GM21423 (cell line): ENCODE measurements around the gene BARHL2.

Source experiments
- ATAC-seq: cut with Tn5 transposase; IDR thresholded peaks from one replicate; pipeline ENCODE4 v1.9.1; 2021; ENCODE audit warnings: mild to moderate bottlenecking, moderate library complexity; ENCODE audit not compliant: unreplicated experiment

Gene BARHL2

DNA sequence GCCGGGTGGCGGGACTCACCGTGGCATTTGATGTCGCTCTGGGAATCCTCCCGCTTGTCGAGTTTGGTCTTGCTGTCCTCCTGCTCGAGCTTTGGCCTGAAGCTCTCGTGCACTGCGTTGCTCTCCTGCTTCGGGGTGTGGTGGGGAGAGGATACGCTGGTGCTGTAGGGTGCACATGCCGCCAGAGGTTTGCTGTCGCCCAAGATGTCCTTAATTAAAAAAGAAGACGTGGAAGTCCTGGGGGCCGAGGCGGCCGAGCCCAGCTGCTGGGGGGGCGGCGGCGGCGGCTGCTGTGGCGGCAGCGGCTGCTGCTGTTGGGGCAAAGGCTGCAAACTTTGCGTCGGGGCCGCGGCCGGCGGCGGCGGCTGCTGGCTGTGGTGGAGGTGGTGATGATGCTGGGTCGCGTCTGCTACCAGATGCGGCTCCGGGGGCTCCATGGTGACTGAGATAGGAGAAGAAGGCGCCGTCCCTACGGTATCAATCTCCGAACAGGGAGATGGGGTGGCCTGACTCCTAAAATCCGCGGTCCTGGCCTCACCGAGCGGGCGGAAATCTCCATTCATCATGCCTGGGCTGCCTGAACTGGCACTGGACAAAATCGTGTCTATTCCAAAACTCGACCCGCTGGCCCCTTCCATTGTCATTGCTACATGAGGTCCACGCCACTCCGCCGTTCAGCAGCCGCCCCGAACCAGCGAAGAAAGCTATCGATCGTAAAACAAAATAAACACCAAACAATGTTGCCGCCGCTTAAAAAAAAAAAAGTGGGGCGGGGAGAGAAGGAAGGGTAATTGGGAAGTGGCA is at the start of gene BARHL2:
Gene BARHL2 (minus strand): TSS at position 751 of the 804 bp plus-strand sequence. CDS start 107 bp downstream, at position 644.
- no peak for ATAC-seq

DNA sequence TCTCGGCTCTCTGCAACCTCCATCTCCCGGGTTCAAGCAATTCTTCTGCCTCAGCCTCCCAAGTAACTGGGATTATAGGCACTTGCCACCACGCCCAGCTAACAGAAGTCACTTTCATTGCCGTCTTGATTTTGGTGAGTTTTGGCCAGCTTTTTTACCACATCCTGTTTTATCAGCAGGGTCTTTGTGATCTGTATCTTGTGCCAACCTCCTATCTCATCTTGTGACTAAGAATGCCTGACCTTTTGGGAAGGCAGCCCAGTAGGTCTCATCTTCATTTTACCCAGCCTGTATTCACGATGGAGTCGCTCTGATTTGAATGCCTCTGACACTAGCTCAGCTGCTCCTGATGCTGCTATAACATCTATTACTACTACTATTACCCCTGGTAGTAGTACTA is 46.8 kb upstream of the BARHL2 start:
- no peak for ATAC-seq

DNA sequence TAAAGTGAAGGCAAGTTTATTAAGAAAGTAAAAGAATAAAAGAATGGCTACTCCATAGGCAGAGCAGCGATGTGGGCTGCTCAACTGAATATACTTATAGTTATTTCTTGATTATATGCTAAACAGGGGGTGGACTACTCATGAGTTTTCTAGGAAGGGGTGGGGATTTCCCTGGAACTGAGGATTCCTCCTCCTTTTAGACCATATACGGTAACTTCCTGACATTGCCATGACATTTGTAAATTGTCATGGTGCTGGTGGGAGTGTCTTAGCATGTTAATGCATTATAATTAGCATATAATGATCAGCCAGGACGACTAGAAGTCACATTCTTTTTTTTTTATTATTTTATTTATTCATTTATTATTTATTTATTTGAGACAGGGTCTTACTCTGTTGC is 46.4 kb upstream of the BARHL2 start:
- no peak for ATAC-seq

DNA sequence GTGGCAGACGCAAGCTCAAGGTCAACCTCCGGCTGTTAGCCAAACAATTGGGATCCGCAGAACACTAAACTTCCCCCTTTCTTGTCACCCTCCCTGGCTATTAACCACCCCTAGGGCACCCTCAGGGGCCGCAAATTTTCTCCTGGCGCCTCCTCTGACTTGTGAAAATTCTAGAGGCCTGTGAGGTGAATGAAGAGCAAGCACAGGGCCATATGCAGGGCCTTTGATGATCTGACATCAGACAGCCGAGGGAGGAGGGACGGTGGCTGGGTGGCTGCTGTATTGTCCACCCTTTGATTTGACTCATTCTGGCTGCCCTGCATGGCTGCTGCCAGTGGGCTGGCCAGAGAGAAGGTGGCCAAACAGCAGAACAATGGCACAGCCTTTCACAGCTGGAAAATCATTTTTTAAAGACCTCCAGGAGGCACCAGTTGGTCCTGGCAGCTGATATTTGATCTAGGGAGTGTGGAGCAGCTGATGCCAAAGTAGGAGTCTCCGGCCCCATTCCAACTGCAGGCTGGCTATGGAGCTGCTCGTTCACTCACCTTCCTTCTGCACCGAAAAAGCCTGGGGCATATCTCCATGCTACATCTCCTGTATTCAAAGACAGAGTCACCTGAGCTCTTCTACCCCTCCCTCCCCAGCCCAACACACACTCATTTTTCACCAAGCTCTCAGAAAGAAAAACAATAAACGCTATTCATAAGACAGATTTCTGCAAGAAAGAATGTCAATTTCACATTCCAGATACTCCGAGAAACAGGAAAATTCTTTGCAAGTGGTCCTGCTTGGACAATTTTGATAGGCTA is 44.9 kb upstream of the BARHL2 start:
- ATAC-seq = no peak

DNA sequence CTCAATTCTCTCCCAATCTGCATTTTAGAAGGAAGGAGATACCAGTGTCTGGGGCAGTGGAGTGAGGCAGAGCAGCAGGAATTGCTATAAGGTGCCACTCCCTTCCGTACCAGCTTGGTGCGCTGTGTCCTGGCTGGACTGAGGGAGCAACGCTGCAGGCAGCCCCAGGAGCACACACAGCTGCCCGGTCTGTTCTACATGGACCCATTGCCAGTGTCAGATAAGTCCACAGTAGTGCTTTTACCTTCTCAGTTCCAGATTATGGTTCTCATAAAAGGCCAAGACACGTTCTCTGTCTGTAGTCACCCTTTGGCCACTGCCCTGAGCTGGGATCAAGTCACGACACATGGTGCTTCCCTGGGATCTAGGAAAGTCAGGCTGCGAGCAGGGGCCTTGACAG is 44.1 kb upstream of the BARHL2 start:
- no peak for ATAC-seq

DNA sequence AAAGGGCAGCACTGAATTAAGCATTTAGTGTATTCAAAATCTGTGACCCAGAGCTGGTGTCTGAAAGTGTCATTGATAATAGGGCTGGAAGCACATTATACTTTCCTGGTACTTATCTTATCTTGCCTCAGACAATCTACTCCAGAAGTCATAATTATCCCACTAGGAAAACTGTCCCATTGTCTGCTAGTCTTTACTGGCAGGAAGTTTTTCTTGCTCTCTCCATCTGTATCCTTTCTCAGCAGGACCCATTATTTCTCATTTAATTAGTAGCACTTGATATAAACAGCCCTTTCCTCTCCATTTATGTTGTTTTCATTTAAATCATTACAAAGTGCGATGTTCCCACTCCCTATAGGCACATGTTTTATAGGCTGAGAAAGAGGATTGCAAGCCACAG is 36.5 kb upstream of the BARHL2 start:
- ATAC-seq = no peak

DNA sequence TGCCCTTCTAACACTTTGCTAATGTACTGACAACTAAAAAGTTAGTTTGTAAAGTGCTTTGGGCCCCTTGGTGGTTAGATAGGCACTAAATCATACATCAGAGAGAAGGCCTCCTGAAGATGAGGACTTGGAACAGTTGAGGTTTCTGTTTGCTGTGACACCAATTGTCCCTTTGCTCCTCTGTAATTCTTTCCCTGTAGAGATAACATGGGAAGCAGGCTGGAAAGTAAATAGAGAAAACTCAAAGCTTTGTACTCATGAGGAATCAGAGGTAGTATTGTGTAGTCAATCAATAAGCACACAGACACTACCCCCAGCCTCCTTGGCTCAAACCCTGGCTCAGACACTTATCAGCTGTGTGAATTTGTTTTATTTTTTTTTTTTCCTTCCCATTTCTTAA is 31.6 kb upstream of the BARHL2 start:
- no peak for ATAC-seq

DNA sequence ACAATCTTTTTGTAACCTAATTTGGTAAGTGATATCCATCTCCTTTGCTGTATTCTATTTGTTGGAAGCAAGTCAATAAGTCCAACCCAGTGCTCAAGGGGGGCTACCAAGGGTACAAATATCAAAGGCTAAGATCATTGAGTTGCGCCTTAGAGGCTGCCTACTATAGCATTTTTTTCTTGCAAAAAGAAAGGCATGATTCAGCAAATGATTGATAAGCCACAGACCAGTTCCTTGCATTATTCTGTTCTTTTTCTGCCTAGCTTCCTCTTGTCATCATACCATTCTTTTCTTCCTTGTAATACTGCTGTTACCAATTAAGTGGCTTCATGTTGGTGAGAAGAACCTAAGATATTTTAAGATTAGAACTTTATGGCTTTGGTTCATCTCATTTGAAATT is 29.8 kb upstream of the BARHL2 start:
- ATAC-seq = no peak

DNA sequence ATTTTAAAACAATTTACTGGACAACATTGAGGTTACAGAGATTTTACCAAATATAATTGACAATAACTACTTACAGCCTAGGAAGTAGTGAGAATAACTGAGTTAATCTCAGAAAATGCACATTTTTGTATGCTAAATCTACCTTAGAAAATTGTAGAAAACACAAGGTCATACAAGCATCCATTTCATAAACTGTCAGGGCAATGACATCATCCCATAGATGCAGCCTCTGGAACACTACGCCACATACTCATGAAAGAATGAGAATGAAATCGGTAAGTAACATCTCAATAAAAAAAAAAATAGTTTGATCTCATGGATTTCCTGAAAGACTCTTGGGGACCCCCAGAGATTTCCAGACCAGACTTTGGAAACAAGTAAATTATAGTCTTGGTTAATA is 28.9 kb upstream of the BARHL2 start:
- ATAC-seq = no peak

DNA sequence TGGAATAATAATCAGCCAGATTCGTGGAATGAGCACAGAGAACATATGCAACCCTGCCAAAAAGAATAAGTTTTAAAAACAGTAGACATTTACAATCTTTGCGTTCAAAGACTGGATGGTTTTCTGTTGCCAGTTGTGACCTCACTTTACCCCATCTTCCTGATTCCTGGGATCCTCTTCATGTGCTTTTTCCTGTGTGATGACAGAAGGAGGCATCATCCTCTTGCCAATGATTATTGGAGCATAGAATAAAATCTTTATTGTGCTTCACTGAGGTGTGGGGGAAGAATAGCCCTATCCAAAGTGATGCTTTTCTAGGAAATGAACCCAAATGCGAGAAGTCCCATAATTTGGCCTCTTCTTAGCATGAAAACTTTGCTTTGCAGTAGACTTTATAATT is 15.0 kb upstream of the BARHL2 start:
- no peak for ATAC-seq

DNA sequence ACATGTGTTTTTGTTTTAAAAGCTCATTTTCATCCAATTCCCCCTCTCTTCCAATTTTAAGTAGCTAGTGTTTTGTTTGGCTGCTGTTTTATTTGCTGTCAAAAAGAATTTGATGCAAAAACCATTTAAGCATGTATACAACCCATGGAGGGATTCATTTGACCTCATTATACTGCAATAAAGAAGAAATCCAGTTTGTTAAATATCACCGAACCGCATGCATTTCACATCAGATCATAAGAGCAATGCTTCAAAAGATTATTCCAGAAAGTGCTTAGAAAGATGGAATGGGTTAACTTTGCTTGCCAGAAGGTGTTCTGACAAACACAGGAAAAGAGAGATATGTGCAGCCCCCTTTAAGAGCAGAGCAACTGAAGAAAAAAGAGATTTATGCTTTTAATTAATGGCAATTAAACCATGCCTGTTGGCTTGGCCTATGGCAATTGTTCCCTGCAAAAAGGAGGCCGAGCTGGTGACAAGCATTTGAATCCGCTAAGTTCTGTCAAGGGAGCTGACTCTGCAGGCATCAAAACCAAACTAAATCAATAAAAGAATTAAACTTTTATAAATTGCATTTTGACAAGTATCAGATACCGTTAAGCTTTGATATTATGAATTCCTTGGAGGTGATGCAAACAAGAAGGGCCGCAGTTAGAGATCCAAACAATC is 14.4 kb upstream of the BARHL2 start:
- ATAC-seq = no peak

DNA sequence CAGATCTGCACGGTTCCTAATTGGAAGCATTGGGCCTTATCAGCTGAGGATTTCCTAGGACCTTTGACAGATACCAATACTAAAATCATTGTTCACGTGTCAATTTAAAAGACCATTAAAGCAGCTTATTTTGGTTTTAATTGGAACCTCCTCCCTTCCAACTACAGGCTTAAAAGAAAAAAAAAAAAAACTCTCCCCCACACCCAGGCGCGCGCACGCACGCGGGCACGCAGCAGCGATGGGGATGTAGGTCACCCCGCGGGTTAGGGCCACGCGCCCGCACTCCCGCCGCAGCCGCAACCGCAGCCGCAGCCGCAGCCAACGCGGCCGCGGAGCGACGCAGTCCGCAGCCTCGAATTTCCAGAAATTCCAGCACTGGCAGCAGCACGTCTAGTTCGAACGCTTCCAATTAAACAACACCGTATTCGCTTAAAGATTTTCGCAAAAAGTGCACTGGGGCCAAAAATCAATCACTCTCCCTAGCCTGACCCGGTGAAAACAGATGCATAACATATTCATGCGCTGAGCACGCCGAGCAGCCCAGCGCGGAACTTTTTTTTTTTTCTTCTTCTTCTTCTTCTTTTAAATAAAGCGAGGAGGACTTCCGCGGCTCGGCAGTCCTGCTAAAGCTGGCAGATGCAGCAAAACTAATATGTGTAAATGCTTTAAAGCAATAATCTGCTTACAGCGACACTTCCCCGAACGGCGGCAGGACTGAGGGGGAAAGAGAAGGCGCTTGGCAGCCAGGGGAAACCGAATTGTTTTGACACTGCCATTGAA is 13.3 kb upstream of the BARHL2 start:
- ATAC-seq = no peak

DNA sequence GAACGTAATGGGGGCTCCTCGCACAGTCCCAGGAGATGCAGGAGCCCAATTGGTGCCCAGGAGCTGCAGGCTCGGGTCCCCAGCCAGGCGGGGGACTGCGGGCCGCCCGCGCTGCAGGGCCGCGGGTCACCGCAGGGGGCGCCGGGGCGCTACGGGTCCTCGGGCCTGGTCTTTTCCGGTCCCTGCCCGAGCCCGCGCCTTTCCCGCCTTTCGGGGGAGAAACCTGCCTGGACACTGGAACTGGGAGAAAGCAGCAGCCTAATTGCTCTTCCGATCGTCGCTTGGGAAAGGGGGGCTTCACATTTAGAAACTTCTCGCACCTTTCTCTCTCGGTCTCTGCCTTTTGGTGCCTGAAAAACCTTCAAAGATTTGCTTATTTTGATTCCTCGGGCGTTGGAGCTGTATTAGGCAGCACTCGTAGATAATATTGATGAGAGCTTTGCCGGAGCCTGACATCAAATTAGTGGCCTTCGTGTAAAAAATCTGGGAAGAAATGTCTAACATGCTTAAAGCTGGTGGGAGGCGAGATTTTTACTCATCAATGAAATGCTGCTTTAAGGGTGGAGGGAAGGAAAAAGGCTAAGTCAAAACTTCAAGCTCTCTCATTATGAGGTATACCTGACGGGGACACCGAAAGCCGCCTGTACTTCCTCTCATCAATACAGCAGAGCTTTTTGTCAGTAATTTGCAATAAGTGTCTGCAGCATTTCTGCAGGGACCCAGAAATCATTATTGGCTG is 12.6 kb upstream of the BARHL2 start:
- peak; percentile 49 for ATAC-seq

DNA sequence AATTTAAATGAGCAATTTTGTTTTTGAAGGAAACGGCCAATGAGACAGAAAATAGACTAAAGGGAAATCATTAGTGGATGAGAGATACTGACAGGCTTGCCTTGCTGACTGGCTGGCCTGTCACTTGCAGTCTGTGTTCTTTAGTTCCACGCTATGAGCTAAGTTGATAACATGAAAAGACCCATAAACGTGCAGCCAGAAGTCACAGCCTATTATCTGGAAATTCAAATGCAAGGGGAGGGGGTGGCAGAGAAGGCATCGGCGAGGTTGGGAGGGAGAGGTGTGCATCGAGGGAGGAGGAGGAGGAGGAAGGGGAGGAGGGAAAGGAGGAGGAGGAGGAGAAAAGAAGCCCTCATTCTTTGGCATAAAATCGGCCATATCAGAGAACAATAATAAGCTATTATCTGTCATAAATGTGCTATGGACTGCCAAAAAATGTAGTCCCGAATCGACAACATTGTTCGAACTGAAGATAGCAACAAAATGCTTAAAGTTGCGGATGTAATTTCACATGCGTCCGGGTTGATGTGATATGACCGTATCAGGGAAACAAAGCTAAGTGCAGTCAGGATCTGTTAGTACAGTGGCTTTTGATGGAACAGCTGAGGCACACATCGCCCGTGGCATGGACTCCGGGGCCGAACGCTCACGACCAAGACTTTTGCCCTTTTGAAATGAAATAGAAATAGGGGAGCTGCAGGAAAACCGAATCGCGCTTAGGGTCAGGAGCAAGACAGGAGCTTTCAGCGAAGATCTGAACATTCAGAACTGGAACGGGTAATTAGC is 11.6 kb upstream of the BARHL2 start:
- no peak for ATAC-seq

DNA sequence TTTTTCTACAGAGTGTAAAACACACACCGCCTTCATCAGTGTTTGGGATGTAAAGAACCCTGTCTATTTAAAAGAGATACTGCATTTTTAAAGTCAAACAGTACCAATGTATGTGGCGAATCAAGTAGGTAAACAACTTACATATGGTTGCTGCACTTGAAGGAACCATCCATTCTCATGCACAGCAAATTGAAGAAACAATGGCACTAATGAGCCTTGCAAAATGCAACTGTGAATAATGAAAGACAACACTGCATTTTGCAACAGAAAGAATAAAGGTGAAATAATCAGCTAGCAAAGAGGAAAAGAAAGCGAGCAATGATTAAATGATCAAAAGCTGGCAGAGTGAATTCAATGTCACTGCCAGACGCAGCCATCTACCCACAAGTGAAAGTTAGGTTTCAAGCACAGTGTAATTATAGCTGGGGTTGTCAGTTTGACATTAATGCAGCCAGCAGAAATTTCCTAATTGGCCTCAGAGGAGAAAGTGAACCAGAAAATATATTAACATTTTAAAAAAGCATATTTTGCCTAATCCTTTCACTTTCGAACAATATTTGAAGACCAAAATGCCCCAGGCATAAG is 10.9 kb upstream of the BARHL2 start:
- ATAC-seq = no peak

DNA sequence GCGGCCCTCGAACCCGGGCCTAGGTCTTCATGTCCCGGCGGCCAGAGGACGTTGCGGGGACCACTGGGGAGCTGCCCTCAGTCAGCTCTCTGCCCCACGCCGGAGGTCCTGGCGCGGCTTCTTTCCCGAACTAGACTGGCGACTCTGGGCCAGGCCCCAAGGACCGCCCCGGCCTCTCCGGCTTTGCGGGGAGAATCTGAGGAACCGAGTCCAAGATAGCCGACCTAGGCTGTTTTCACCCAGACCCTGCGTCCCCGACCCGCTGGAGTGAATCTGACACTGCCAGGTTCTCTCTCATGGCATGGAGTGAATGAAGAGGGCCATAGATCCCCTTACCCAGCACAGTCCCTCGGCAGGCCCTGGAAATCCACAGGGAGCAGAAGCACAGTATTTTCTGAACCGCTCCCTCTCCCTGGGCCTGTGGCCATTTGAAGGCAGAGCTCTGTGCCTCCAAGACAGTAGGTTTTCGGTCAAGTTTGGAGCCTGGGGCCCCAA is 9.9 kb upstream of the BARHL2 start:
- no peak for ATAC-seq

DNA sequence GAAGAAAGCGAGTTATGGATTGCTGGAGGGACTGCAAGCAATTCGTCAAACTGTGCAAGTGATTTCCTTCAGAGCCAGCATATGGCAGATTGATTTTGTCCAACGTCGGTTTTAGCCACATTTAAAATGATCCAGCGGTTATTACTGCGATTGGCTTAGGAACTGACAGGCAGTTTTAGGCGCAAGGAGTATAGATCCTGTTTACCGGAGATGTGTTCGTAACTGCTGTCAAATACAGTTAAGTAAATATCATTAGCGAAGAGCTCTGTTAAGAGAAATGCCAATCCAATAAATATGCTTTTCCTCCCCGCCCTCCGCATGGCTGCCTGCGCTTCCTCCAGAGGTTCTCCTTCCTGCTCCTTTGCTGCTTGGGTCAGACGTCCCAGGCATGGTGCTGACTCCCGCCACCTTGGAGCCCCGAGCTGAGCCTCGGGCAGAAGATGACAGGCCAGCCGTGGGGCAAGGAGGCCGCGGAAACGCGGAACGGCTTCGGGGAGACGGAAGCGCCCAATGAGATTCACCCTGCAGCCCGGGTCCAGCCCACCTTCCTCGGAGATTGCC is 9.4 kb upstream of the BARHL2 start:
- no peak for ATAC-seq

DNA sequence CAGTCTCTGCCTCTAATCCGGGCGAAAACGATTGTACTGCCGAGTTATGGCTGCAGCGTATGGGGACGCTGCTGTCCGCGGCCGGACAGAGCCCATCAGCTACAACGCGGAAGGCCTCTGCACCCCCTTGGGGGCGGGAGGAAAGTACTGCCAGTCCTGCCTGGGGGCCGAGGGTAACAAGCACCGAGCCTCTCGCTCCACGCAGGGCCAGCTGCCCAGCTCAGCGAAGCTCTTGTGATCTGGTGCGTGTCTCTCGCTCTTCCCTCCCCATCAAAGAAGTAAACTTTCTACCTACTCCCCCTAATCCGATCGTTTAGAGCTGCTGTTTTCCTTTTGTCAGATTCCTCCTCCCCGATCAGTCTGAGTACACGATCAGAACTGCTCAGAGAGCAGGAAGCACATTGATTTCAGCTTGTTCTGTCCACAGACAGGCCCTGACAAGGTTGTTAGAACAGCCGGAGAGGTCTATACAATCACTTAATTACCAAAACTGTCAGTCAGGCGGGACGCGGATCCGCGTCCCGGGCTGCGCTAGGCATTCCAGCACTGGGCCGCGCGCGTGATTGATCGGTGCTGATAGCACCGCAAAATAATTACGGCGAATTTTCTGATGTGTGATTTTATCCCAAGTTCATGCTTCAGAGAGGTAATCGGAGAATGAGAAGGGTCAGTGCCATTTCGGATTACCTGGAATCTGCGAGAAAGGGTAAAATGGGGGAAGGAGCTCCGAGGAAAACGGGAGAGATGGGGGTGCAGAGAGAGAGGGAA is 8.7 kb upstream of the BARHL2 start:
- no peak for ATAC-seq
